Measurements from ENCODE around the gene FLCN. TPM values are rescaled to one million over a fixed set of nuclear protein-coding genes. Genes with fewer than 3 reads are reported as not detected.
"Not testable (repeated sequence)": the region's sequence is repeated elsewhere in the genome, so short reads cannot be mapped to it uniquely, and the experiment has no call there.

The FLCN gene, protein sequence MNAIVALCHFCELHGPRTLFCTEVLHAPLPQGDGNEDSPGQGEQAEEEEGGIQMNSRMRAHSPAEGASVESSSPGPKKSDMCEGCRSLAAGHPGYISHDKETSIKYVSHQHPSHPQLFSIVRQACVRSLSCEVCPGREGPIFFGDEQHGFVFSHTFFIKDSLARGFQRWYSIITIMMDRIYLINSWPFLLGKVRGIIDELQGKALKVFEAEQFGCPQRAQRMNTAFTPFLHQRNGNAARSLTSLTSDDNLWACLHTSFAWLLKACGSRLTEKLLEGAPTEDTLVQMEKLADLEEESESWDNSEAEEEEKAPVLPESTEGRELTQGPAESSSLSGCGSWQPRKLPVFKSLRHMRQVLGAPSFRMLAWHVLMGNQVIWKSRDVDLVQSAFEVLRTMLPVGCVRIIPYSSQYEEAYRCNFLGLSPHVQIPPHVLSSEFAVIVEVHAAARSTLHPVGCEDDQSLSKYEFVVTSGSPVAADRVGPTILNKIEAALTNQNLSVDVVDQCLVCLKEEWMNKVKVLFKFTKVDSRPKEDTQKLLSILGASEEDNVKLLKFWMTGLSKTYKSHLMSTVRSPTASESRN
- 59.8 TPM for total RNA-seq

GRCh38 chr17:17237026-17237799, at the start of gene FLCN:
Gene FLCN, minus strand, starts transcription at chr17:17237168. Its CDS starts 9,031 bp downstream, at chr17:17228137.
- DNase-seq (ENCODE audit: low spot score), result peak; percentile 93

GRCh38 chr17:17285951-17286350, 49.0 kb upstream of the FLCN start:
- no peak for DNase-seq (ENCODE audit: low spot score)

GRCh38 chr17:17280613-17281549, 43.9 kb upstream of the FLCN start, which contains the start of gene COPS3:
Gene COPS3, minus strand, starts transcription at chr17:17281246. Its CDS starts 60 bp downstream, at chr17:17281186.
- DNase-seq (ENCODE audit: low spot score), result peak; percentile 98

DNA sequence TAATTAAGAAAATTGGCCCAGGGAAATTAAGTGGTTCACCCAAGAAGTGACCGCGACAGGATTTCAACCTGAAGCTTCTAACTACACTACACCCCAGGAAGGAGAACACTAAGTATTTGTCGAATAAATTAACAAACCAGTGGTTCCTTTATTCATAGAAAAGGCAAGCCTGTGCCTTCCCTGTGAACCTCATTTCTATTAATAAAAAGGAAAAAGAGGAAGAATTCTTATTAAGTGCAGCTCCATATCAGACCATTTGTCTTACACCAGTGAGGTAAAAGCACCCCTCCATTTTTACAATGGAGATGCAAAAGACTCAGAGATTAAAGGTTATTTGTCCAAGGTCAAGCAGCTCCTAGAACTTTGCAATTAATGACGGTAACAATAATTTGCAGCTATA, 42.3 kb upstream of the FLCN start:
- no peak for DNase-seq (ENCODE audit: low spot score)

- not testable (repeated sequence) for DNase-seq (ENCODE audit: low spot score)
These were observed 40.5 kb upstream of the FLCN start for GRCh38 chr17:17277431-17277830.

GRCh38 chr17:17275971-17276370, 39.0 kb upstream of the FLCN start:
- DNase-seq (ENCODE audit: low spot score), result no peak

DNA sequence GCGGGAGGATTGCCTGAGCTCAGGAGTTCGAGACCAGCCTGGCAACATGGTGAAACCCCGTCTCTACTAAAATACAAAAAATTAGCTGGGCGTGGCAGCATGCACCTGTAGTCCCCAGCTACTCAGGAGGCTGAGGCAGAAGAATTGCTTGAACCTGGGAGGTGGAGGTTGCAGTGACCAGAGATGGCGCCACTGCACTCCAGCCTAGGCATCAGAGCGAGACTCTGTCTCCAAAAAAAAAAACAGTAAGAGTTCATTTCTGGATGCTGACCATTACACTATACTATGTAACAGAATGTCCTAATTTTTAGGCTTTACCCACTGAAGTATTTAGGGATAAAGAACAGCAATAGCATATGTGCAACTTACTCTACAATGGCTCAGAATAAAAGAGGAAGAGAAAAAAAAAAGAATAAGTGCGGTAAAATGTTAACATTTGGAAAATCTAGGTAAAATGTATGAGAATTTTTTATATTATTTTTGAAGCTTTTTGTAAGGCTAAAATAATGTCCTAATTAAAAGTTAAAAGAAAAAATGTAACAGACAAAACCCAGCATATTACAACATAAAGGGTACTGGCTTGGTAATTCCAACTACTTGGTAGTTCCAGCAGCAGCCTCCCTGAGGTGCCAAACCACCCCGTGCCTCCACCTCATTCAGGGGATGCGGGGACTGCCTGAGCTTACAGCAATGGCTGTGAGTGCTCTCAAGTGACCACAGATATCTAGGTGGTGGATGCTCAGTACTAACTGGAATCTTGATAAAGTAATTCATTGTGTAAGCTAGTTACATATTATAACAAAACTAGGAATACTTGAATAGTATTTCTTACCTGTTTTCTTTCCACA, 33.2 kb upstream of the FLCN start:
- no peak for DNase-seq (ENCODE audit: low spot score)

GRCh38 chr17:17264430-17264829, 27.5 kb upstream of the FLCN start:
- DNase-seq (ENCODE audit: low spot score), result no peak

GRCh38 chr17:17258998-17259397, 22.0 kb upstream of the FLCN start:
- no peak for DNase-seq (ENCODE audit: low spot score)

- no peak for DNase-seq (ENCODE audit: low spot score)
These were observed 21.0 kb upstream of the FLCN start for GRCh38 chr17:17258011-17258410.

GRCh38 chr17:17256316-17256715, 19.3 kb upstream of the FLCN start:
- DNase-seq (ENCODE audit: low spot score), result no peak

DNA sequence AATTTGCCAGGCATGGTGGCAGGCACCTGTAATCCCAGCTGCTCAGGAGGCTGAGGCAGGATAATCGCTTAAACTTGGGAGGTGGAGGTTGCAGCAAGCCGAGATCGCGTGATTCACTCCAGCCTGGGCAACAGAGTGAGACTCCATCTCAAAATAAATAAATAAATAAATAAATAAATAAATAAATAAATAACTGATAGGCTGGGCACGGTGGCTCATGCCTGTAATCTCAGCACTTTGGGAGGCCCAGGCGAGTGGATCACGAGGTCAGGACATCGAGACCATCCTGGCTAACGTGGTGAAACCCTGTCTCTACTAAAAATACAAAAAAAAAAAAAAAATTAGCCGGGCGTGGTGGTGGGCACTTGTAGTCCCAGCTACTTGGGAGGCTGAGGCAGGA, 18.7 kb upstream of the FLCN start:
- not testable (repeated sequence) for DNase-seq (ENCODE audit: low spot score)

DNA sequence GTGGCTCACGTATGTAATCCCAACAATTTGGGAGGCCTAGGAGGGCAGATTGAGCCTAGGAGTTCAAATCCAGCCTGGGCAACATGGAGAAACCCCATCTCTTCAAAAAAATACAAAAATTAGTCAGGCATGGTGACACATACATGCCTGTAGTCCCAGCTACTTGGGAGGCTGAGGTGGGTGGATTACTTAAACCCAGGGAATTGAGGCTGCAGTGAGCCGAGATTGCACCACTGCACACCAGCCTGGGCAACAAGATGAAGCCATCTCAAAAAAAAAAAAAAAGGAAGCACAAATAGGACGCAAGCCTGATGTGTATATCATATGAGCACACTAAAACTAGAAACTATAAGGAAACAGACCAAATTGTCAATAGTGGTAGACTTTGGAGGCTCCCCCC, 17.1 kb upstream of the FLCN start:
- no peak for DNase-seq (ENCODE audit: low spot score)

DNA sequence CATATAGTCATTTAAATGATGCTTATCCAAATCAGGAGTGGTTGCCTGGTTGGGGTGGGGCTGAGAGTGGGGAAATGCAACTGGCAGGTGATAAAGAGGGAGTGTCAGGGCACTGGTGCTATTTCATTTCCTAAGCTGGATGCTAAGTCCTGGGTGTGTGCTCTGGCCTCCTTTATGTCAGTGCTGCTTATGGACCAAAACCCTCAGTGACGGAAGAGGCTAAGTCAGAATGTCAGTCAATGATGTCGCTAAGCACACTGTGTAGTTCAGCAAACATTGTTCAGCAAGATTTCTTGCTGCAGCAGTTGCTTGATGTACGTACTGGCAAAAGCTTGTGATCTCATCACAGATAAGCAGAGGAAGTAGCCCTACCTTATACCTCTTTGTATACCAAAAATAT, 16.4 kb upstream of the FLCN start:
- no peak for DNase-seq (ENCODE audit: low spot score)

DNA sequence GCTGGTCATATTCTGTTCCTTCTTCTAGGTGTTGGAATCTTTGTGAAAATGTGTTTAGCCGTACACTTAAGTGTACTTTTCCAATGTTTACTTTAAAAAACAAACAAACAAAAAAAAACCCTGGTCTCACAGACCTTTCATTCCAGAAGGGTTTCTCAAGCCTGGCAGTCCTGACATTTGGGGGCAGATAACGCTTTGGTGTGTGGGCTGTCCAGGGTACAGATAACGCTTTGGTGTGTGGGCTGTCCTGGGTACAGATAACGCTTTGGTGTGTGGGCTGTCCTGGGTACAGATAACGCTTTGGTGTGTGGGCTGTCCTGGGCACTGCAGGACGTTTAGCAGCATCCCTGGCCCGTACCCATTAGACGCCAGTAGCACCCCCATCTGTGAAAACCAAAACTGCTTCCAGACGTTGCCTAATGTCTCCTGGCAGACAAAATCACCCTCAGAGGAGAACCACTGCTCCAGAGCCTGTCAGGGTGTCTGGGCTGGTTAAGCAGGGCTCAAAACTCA, 15.2 kb upstream of the FLCN start:
- DNase-seq (ENCODE audit: low spot score), result no peak

- no peak for DNase-seq (ENCODE audit: low spot score)
These were observed 9.9 kb upstream of the FLCN start for GRCh38 chr17:17246879-17247278.

DNA sequence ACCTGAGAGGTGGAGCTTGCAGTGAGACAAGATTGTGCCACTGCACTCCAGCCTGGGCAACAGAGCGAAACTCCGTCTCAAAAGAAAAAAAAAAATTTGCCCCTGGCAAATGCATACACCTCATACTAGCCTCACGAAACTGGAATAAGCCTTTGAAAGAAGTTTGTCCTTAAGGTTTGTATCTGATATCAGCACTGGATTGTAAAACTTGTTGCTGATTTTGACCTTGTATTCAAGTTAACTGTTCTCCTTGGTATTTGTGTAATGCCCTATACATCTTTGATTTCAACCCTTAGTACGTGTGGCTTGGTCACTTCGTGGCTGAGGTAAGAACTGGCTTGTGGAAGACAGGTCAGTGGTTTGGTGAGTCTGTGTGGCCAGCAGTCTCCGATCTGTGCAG, 6.2 kb upstream of the FLCN start:
- DNase-seq (ENCODE audit: low spot score), result no peak

DNA sequence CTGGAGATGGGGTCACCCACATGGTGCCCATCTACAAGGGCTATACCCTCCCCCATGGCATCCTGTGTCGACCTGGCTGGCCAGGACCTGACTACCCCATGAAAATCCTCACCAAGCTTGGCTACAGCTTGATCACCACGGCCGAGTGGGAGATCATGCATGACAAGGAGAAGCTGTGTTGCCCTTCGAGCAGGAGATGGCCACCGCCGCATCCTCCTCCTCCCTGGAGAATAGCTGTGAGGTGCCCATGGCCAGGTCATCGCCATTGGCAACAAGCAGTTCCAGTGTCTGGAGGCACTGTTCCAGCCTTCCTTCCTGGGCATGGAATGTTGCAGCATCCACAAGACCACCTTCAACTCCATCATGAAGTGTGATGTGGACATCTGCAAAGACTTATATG, 5.3 kb upstream of the FLCN start:
- DNase-seq (ENCODE audit: low spot score), result no peak

- no peak for DNase-seq (ENCODE audit: low spot score)
These were observed 4.7 kb upstream of the FLCN start for GRCh38 chr17:17241656-17242055.

DNA sequence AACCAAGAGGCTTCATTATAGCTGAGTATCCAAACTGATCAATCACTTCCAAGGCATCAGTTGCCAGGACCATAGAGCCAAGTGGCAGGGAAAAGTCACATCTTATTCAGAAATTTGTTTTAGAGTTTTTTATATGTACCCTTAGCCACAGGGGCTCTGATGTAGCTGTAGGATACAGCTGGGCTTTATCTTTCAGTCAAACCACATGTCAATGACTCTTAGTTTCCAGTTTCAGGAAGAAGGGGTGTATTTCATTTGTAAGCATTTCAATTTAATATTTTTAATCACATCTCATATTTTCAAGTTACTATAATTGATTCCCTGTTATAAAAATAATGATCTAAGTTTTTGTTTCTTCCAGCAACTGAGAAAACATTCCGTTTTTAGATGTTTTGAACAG, 2.9 kb upstream of the FLCN start:
- DNase-seq (ENCODE audit: low spot score), result no peak
